NCI-H1092 (cell line): Measurements from ENCODE around the gene MEF2A.

Experiments
- DNase-seq: peaks from one replicate; lab custom pipeline; 2025; lab: John Stamatoyannopoulos, UW

MEF2A gene

GRCh38 chr15:99706557-99707303 lies 140.9 kb downstream of the MEF2A start:
- DNase-seq = no peak

GRCh38 chr15:99707473-99708270 lies 141.9 kb downstream of the MEF2A start:
- DNase-seq = no peak

GRCh38 chr15:99708563-99708962 lies 142.8 kb downstream of the MEF2A start:
- no peak for DNase-seq

DNA sequence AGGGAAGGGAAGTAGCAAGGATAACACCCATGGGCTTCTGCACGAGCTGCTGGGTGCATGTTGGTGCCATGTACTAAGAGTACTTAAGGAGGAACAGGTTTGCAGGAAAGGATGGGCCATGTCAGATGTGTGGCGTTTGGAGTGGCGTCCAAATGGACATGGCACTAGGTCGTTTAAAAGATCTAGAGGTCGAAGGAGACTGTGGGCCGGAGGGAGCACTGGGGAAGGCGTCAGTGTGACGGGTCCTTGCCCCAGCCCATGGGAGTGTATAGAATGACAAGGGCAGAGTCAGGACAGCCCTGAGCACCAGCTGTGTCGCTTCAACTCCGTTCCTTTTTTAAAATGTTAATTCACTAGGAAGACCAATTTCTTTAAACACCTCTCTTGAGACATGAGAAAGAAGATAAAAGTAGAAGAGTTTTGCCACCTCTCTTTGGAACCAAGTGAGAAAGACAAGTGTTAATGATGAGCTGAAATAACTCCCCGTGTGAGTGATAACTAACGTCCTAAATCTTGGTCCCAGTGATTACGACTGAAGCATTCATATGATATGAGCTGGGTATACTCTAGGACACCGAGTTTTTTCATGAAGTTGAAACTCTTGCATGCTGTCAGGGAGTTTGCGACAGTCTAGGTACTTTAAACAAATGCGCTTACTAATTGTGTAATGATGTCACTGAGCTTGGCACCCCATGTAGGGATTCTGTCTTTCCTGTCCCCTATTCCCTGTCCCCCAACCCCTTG lies 143.6 kb downstream of the MEF2A start:
- no peak for DNase-seq

- DNase-seq = no peak
These were observed 145.8 kb downstream of the MEF2A start for GRCh38 chr15:99711625-99712024.

DNA sequence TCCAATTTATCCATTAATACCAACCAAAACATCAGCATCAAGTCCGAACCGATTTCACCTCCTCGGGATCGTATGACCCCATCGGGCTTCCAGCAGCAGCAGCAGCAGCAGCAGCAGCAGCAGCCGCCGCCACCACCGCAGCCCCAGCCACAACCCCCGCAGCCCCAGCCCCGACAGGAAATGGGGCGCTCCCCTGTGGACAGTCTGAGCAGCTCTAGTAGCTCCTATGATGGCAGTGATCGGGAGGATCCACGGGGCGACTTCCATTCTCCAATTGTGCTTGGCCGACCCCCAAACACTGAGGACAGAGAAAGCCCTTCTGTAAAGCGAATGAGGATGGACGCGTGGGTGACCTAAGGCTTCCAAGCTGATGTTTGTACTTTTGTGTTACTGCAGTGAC lies 146.6 kb downstream of the MEF2A start:
- DNase-seq = no peak

GRCh38 chr15:99716540-99717095 lies 150.8 kb downstream of the MEF2A start:
- no peak for DNase-seq

GRCh38 chr15:99717161-99718009 lies 151.6 kb downstream of the MEF2A start:
- no peak for DNase-seq

- DNase-seq = no peak
These were observed 152.6 kb downstream of the MEF2A start for GRCh38 chr15:99718421-99718820.

DNA sequence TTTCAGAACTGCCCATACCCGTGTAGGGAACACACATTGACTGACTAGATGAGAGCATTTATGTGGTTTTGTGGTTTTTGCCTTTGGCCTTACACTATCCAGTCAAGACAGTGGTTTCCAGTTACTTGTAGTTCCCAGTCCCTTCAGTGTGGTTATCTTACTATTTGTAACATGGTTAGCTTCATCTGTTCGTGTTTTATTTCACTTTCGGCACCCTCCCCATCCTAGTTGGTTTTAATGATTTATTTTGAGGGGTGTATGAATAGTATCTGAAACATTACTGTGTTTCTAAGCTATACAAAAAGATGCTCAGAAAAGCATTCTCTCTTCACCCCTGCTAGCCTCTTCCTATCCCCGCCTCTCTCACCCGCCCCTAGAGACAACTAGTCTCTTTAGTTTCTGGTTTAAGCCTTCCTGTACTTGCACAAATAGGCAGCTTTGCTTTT lies 153.3 kb downstream of the MEF2A start:
- no peak for DNase-seq

GRCh38 chr15:99720533-99720932 lies 154.7 kb downstream of the MEF2A start:
- no peak for DNase-seq

DNA sequence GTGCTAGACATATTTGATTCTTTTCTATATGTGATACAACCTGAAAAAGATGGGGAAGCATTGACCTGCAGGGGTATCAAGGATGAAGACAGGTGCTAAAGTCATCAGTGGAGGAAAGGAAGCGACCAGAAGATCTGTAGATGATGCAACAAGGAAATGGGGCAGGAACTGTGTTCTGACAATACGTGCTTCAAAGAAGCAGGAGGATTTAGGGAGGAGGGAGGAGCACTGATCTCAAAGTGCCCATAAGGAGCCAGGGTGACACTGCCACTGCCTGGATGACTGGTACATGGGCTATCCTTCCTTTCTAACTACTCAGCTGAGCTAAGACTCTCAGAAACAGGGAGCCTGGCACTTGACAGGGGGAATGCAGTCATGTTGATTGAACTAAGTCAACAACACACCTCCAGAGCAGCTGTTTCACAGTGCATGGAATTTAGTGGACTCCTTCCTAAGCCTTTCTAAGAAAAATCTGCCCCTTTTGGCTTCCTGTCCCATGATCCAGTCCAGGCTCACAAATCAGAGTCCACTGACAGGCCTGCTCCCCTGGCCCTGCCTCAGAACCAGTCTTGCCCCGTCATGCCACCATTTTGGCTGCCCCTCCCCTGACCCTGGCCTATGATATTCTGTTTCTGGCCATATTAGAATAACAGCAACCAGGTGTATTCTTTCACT lies 155.5 kb downstream of the MEF2A start:
- DNase-seq = no peak

DNA sequence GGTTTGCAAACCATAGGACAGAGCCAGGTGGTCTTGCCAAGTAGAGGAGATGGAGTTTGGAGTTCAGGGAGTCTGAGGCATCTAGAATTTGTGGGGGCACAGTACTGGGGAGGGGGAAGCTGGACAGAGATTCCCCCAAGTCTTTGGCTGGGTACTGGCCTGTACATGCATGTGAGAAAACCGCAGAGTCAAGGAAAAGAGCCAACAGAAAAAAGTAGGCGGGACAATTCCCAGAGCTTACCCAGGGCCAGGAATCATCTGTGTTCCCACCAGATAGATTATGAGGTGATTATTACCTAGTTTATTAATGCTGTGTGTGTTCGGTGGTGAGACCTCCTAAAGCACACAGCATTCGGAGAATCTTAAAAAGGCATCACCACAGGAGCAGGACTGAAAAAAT lies 156.1 kb downstream of the MEF2A start:
- no peak for DNase-seq

GRCh38 chr15:99722406-99722805 lies 156.6 kb downstream of the MEF2A start:
- DNase-seq = no peak

GRCh38 chr15:99726333-99726732 lies 160.5 kb downstream of the MEF2A start:
- no peak for DNase-seq

DNA sequence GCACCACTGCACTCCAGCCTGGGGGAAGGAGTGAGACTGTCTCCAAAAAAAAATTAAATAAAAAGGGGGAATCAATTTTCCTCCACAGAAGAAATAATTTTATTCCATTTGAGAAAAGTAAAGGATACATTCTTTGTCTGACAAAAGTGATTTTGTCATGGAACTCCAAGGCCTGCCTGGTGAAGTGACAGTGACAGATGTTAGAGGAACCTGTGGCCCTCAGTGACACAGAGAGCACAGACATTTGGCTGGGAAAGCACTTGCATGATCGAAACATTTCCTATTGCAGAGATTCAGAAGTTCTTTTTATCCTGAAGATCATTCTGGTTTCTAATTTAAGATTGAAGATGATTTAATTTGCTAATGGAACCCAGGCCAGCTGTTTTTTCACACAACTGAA lies 161.5 kb downstream of the MEF2A start:
- DNase-seq = no peak

DNA sequence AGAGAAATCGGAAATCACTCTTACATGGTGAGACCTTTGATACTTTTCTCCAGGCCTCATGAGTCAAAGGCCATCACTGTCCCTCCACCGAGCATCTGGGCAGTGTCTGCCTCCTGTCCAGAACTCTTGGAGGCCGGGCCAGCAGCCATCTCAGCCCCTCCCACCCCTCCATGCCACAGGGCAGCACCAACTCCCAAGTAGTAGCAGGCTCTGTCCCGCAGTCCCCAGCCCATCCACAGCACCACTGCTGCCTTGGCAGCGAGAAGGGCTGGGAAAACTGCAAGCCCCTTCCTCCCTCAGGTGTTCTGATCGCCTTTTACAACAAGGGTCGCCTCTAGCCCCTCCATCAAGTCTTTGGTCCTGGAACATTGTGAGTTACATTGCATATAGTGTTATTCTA lies 161.9 kb downstream of the MEF2A start:
- no peak for DNase-seq

DNA sequence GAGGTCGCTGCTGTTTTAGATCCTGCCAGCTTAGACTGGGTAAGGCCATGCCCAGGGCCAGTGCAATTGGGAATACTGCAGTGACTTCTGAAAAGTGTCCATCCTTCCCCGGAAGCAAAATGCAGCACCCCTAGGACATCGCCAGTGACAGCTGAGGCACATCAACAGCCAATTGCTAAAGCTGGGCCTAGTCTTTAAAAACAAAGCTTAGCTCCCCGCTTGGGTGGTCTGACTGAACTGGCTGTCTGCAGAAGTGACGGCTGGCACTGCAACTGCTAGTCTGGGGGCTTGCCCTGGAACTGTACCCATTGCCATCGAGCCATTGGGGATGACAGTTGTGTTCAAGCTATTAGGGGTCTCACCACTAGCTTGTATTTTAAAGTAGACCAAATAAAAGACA lies 163.1 kb downstream of the MEF2A start:
- no peak for DNase-seq

DNA sequence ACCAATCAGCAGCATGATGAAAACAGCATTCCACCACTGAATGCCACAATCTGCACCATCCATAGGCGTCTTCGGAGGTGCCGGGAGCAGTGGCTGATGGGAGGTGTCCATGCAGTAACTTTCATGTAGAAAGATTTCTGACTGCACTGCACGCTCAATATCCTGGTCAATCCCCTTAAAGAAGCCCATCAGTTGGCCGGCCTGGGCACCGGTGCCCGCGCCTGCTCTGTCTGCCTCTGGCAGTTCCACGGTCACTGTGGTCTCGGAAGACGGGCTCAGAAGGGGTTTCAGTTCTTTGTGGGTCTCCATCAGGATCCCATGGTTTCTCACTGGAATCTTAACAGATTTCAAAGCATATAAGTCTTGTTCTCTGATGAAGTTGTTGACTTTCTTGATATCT lies 163.5 kb downstream of the MEF2A start:
- DNase-seq = no peak

GRCh38 chr15:99729920-99730319 lies 164.1 kb downstream of the MEF2A start:
- no peak for DNase-seq
